HG03139 (cell line): Measurements from ENCODE around the gene PIGS.
"Not testable (repeated sequence)": the region's sequence is repeated elsewhere in the genome, so short reads cannot be mapped to it uniquely, and the experiment has no call there.

Experiments
- ATAC-seq: cut with Tn5 transposase; IDR thresholded peaks from one replicate; pipeline ENCODE4 v1.9.1; 2021; ENCODE audit not compliant: unreplicated experiment

Gene PIGS

DNA sequence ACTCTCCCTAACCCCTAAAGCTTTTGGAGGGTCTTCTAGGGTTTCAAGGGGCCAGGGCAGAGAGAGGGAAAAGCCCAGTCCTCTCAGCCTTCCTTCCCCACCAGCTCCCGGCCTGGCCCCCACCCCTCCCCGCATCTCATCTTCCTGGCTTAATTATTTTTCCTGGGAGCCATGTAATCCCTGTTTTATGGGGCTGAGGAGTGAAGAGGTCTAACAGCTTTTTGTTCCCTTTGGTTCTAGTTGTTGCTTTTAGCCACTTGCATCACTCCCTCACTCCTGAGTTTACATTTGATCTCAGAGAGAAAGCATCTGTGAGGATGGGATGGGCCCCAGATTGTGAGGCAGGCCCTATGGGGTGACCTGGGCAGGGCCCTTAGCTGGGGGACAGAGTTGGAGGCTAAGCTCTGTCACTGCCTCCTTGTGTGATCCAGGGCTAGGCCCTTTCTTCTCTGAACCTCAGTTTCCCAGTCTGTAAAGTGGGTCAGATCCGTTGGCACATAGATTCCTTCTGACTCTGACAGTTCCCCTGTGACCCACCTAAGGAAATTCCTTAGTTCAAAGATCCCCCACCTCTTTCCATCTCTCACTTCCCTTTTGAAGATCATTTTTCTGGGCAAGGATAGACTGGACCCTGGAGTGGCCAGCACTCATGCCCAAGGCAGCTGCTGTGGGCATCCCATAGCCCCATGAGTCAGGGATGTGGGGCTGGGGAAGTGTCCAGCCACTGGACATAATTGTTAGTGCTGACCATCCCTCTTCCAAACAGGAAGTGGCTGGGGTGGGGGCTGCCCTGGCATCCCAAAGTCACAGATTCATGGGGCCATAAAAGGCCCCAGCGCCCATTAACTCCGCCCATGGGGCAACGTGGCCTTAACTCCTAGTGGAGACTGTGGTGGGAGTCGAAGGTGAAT, 39.0 kb downstream of the PIGS start:
- no peak for ATAC-seq

DNA sequence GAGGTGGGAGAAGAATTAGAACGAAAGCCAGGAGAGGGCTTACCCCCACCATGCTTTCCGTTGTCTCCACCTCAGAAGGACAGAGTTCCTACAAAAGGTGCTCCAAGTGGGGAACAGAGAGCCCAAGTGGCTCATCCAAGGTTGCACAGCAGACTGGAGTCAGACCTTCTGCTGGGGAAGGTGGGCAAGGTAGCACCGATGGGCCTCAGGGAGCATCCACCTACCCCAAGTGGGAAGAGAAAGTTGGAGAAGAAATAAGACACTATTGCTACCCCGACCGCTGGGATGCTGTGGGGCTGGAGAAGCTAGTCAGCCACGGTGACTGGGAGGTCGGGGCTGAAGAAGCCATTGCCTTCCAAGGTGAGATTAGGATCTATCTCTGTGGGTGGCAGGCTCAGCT, 40.4 kb downstream of the PIGS start:
- ATAC-seq: no peak

DNA sequence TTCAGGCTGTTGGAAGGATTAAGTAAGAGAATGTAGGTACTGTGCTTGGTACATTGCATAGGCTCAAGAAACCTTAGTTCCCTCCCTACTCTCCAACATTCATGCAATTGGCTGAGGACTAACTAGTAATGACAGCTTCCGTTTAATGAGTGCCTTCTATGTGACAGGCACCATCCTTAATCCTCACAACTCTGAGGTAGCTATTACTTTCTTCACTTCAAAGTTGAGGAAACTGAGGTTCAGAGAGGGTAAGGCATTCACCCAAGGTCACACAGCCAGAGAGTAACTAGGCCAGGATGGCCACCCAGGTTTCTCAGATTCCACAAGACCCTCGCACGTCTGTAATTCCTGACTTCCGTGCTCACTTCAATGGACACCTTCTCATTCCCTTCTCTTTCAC, 41.1 kb downstream of the PIGS start:
- ATAC-seq: no peak

DNA sequence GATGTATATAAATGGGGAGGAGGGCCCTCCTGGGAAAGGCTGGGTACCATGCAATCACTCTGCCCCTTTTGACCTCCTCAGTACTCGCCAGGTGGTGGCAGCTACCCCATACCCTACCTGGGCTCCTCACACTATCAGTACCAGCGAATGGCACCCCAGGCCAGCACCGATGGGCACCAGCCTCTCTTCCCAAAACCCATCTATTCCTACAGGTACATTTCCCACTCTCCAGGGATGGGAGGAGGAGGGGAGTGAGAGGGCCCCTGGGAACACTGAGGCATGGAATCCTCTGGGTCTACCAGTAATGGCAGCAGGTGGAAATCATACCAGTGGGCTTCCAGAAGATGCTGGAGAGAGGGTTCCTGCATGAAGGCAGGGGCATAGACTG, 42.3 kb downstream of the PIGS start:
- no peak for ATAC-seq

DNA sequence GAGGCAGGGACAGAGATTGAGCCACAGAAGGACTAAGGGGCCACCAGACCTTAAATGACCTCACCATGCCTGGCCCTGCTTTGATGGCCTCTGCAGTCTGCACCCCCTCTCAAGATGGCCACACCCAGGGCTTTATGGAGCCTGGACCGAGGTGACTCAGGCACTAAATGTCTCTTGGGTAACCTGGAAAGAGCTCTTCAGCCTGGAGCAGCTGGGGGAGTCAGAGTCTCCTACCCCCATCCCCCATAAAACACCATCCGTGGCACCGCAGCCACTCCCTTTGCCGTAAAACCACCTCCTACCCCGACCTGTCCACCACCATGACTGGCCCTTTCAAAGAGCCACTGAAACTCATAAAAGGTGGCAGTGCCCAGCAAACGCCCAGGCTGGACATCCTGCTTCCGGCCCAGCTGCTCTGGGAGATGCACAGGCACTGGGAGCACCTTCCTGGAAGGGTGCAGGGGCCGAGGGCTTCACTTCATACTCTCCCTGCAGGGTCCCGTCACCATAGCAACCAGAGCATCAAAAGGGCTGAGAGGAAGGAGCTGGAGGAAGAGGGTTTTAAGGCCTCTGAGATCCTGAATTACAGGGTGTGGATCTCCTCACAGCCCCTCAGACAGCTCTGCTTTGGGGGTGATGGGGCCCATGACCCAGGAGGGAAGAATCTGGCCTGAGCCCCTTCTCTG, 42.9 kb downstream of the PIGS start:
- ATAC-seq: no peak

DNA sequence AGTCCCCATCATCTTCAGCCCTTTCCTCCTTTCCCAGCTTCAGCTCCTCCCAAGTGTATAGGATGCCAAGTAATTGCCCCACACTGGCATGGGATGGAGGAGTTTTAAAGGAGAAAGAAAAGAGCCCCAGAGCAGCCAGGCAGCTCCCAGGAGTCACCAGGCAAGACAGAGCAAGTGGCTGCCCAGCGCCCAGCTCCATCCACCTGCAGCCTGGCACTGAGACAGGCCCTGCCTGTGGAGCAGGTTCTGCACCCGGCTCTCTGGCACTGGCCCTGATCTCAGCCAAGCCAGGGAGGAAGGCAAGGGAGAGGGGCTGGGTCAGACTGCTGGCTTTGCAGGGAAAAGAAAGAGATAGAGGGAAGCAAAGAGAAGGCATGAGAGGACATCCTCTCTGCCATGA, 43.5 kb downstream of the PIGS start:
- no peak for ATAC-seq

DNA sequence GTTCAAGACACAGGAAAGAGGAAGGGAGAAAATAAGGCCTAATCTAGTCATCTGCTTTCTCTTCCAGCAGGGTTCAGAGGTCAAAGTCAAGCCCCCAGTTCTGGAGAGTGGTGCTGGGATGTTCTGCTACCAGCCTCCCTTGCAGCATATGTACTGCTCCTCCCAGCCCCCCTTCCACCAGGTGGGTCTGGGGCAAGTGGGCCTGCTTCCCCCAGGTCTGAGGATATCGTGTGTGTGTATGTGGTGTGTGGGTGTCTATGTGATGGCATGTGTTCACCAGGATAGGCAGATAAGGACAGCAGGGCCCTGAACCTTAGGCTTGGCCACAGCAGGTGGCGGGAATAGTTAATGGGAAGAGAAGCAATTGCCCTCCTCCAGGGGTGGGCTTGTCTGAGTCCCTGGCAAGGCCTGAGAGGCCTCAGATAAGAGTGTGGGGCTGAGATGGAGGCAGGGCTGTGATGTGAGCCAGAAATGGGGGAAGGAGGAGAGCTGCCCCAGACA, 44.1 kb downstream of the PIGS start:
- no peak for ATAC-seq

DNA sequence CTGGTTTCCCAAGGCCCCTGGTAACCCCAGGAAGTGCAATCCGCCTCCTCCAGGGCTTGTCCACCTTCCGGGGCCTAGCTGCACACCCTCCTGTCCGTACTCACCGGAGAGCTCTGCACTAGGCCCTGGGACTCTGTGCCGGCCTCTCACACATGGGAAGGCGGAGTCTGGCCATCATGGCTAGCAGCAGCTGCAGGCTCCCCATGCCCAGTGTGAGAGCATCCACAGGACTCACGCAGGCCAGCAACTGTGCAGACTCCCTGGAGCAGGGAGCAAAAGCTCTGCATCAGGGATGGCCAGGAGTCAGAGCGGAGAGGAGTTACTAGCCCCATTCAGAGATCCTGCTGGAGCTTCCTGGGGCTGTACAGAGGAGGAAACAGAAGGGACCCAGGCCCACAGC, 44.9 kb downstream of the PIGS start:
- no peak for ATAC-seq

DNA sequence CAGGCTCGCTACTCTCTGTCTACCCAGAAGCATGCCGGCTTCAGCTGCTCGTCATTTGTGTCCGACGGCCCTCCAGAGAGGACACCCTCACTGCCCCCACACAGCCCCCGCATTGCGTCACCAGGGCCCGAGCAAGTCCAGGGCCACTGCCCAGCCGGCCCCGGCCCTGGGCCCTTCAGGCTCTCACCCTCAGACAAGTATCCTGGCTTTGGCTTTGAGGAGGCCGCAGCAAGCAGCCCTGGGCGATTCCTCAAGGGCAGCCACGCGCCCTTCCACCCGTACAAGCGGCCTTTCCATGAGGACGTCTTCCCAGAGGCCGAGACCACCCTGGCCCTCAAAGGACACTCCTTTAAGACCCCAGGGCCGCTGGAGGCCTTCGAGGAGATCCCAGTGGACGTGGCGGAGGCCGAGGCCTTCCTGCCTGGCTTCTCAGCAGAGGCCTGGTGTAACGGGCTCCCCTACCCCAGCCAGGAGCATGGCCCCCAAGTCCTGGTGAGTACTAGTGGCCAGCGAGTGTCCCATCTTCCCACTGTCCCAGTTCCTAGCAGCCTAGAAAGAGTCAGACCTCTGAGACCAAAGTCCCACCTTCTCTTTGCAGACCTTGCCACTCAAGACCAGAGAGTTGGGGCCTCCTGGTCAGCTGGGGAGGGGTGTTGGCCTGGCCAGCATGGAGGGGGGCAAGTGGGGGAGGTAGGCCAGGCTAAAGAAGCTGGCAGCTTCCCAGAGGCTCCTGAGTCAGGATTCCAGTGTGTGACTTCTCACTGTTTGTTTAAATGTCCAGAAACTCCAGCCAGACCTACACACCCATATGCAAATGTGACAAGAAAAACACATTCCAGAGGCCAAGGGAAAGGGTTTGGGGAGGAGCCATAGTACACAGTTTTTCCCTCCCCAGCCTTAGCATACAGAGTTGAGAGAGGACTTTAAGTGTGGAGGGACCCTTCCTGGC, 46.6 kb downstream of the PIGS start:
- ATAC-seq: no peak

DNA sequence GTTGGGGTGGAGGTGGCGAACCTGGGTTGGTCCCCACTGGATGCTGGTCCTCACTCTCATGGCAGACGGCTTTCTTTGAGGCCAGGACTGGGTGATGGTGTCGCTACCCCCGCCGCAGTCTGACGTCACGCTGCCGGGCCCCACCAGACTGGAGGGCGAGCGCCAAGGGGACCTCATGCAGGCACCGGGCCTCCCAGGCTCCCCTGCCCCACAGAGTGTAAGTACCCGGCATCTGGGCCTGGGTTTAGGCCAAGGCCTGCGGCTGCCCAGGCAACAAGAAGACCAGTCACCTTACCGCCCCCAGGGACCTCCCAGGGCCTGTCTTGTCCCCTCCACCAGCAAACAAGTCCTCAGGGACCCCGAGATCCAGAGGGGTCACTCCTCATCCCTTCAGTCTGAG, 47.4 kb downstream of the PIGS start:
- no peak for ATAC-seq

DNA sequence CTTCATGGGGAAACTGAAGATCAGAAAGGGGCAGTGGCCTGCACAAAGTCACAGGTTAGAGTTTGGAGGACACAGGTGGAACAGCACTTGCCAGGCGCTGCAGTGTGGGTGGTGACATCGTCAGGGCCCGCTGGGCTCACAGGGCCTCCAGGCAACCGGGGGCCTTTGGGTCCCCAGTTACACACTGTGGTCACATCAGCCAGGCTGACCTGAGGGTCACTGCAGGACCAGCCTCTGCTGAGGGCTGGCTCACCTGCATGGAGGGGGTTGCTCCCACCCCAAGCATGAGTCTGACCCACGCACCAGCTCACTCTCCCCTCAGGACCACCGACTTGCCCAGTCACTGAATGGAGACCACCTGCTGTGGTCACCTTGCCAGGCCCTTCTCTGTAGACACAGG, 48.1 kb downstream of the PIGS start:
- no peak for ATAC-seq

DNA sequence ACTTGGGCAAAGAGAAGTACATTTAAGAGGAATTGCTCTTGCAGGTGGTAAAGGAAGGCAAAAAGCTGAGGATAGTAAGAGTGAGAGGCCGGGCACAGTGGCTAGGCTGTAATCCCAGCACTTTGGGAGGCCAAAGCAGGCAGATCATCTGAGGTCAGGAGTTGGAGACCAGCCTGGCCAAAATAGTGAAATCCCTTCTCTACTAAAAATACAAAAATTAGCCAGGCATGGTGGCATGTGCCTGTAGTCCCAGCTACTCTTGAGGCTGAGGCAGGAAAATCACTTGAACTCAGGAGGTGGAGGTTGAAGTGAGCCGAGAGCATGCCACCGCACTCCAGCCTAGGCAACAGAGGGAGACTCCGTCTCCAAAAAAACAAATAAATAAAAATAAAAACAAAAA, 49.0 kb downstream of the PIGS start:
- ATAC-seq: not testable (repeated sequence)

DNA sequence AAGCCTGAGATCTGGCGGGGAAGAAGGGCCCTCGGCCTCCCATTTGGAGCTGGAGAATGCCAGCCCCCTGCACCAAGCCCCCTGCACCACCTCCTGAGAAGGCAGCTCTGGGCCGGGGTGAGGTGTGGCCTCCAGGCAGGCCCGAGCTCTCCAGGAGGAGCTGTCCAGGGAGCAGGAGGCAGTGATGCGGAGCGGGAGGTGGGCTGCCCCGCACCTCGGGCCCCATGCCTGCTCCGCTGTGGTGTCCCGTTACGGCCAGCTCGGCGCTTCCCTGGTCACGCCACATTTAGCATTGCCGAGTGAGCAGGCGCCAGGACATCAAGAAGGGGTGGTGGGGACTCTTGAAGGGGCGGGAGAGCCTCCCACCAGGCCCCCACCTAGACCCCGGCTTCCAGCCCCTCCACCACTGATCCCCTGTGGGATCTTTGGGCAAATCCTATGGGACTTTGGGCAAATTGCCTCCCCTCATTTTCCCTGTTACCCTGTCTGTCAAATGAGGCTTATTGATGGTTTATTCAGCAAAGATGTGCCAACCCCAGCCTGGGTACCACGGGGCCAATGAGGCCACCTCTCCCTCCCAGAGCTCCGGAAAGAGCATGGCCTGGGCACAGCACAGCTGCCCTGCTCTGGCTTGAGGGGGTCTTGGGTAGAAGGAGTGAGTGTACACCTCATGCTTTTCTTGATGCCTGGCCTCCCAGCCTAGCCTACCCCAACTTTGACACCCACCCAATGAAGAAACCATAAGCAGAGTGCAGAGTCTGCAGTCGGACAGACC, 49.8 kb downstream of the PIGS start:
- no peak for ATAC-seq

DNA sequence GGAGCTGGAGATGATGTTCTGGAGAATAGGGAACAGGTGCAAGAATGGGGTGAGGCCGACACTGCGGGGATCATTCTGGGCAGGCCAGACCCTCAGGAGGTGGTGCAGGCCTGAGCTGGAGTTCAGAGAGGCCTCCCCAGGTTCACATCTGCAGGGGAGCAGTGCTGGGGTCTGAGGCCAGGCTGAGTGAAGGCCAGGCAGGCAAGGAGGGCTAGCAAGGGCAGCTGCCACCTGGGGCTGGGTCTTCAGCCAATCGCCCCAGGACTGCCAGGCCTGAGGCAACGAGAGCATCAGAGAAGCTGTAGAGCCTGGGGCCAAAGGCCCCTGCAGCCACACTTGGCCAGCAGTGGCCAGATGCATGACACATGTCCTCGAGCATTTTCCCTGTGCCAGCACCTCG, 50.6 kb downstream of the PIGS start:
- ATAC-seq: no peak

DNA sequence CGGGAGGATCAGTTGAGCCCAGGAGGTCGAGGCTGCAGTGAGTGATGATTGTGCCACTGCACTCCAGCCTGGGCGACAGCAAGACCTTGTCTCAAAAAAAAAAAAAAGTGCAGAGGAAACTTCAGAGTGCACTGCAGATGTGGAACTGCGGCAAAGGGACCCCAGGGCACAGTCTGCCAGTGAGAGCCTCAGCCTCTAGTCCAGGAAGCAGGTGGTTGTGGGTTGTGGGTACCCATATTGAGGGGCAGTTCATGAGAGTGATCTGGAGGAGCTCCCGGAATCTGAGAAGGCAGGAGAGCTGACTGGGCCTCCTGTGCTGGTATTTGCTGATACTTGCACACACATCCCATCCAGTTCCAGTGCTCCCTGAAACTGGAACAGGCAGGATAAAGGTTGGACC, 52.1 kb downstream of the PIGS start:
- no peak for ATAC-seq

DNA sequence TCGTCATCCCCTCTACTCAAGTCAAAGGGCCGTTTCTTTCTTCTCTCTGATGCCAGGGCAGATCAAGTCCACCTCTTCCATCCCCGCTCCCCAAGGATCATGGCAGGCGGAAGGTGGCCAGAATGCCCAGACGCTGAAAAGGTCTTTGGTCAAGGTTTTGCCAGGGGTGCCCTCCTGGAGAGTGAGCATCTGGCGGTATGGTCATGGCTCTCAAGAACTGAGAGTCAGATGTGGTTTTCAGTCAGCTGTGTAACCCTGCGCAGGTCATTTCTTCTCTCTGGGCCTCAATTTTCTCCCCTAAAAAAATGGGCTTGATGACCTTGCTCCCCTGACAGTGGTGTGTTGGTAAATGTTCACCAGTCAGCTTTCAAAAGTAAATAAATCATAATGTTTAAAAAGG, 52.7 kb downstream of the PIGS start:
- no peak for ATAC-seq

DNA sequence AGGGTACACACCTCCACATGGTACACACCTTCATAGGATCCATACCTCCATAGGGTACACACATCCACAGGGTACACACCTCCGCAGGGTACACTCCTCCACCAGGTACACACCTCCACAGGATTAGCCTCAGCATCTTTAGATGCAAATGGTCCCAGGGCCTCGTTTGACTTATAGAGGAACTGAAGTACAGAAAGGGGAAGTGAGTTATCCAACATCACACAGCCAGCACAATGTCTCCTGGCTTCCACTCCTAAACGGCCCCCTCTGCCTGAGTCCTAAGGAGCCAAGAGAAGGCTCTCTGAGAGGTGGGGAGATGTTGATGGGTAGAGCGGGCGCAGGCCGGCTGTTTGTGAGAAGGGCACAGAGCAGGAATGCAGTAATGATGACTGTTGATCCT, 53.2 kb downstream of the PIGS start:
- no peak for ATAC-seq

DNA sequence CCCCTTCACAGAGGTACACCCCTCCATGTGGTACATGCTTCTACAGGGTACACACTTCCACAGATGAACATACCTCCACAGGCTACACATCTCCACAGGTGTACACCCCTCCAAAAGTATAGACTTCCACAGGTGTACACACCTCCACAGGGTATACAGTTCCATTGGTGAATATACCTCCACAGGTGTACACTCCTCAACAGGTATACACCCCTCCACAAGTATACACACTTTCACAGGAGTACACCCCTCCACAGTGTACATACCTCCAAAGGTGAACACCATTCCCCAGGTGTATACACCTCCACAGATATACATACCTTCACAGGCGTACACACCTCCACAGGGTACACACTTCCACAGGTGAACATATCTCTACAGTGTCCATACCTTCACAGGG, 55.8 kb downstream of the PIGS start:
- no peak for ATAC-seq

DNA sequence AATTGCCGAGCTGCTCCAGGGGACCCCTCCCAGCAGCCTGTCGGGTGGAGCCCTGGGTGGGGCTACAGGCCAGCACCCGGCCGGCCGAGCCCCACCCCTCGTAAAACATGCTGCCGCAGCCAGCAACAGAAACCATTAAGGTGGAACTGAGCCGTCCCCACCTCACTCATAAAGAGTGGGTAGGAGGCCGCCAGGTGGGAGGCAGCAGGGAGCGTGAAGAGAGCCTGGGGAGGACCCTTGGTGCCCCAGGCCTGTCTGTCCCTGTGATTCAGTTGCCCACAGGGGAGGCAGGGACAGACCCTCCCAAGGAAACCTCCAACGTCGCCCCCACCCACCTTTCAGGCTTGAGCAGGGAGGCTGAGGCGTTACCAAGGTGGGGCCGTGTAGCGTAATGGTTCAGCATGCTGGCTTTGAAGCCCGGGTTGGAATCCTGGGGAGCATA, 56.7 kb downstream of the PIGS start:
- no peak for ATAC-seq

DNA sequence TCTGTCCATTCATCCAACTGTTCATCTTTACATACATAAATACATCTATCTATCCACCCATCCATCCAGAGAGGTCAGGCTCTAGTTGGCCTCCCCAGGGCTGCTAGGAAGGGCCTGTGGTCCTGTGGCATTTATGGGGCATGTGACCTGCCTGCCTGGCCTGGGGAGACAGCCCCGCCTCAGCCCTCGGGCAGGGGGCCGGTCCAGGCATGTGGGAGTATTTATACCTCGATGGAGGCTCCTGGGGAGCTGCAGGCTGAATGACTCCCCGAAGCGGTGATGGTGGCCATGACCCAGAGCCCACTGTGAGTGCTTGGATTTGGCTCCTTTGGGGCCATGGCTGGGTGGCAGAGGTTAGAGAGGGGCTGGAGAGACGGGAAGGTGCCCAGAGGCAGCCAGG, 57.8 kb downstream of the PIGS start:
- ATAC-seq: no peak
